Measurements from ENCODE around the gene GUSB.
A peak's percentile ranks its signal among the peaks of the same experiment; 100 is the strongest.
"Not testable (repeated sequence)": the region's sequence is repeated elsewhere in the genome, so short reads cannot be mapped to it uniquely, and the experiment has no call there.

Gene GUSB
- total RNA-seq = 50.1 to 57.4 reads per million in 2 donors

DNA sequence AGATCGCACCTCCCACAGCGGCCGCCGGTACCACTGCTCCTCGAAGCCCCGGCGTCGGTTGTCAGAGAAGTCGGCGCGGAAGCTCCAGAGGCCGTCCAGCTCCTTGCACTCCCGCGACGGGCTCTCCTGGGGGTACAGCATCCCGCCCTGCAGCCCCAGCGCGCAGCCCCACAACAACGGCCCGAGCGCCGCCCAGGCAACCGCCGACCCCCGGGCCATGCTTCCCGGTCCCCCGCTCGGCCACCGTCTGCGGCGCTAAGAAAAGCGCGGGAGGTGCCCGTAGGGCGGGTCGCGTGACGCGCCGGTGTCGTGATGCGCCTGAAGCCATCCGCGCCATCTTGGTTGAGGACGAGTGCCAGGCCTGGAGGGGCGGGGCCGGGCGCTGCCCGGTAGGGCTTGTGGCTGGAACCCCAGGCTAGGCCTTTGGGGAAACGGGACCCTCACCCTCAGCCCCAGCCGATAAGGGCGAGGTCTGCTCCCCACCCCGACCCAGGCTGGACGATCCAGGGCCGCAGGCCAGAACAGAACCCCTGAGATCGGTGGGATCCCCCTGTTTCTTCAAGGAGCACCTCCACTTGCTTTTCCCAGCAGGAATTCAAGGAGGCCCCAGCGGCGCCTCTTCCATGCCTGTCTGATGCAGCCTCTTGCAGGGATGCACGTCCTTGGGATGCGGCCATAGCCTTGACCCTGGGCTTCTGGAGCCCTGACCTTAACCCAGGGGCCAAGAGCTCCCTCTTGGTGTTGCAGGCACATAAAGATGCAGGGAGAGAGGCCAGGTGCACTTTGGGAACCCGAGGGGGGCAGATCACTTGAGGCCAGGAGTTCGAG, at the start of gene GUSB:
TSS of gene GUSB (minus strand) at position 249 of the 828 bp plus-strand sequence. CDS start at position 219, 30 bp downstream.
- DNase-seq = peak; percentile 83

GRCh38 chr7:66028342-66028741, 46.3 kb upstream of the GUSB start:
- DNase-seq = not testable (repeated sequence)

- no peak for DNase-seq
These were observed 34.1 kb upstream of the GUSB start for GRCh38 chr7:66016131-66016461.

DNA sequence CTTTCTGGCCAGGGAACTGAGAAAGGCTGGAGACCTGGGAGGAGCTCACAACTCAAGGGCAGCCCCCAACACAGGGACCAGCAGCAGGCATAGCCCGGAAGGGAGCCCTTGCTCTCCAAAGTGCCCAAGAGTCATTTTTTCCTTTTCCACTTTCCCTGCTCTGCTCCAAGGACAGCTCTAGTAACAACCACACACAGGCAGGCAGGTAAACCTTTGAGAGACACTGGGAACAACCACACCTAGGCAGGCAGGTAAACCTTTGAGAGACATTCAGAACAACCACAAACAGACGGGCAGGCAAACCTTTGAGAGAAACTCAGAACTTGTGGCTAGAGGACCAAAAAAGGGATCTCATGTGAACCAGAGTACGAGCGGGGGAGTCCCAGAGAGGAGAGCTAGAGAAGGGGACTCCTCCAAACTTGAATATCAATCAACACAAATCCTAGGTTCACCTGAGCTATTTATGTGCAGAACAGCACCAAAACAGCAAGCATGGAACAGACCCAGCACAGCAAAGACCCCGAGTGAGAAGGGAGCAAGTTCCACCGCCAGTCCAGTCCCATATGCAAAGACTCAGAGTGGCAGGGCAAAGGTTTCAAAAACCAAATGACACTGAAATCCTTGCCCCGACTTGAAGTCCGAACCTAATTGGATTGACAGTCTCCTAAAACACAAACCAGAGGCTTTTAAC, 33.6 kb upstream of the GUSB start:
- no peak for DNase-seq

DNA sequence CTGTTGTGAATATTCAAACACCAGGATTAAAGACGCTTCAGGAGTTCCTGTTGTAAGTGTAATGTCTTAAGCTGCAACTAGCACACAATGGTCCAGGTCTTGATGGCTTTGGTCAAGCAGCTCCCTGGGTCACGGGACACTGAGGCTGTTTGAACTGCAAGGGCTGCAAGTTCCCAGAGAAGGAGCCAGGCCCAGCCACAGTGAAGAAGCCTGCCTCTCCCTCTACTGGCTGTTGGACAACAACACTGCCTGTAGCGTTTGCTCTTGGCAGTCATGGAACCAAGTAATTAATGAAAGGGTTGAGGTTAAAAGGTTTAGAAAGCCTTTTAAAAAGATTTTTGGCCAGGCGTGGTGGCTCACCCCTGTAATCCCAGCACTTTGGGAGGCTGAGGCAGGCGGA, 31.9 kb upstream of the GUSB start:
- no peak for DNase-seq

GRCh38 chr7:66007232-66007631, 25.2 kb upstream of the GUSB start:
- no peak for DNase-seq

DNA sequence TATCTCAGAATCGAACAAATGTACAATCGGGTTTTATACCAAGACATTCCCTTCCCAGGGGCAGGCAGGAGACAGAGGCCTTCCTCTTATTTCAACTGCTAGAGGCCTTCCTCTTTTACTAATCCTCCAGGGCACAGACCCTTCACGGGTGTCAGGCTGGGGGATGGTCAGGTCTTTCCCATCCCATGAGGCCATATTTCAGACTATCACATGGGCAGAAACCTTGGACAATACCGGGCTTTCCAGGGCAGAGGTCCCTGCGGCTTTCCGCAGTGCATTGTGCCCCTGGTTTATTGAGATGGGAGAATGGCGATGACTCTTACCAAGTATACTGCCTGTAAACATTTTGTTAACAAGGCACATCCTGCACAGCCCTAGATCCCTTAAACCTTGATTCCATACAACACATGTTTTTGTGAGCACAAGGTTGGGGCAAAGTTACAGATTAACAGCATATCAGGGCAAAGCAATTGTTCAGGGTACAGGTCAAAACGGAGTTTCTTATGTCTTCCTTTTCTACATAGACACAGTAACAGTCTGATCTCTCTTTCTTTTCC, 23.2 kb upstream of the GUSB start:
- DNase-seq = not testable (repeated sequence)

- not testable (repeated sequence) for DNase-seq
These were observed 18.9 kb upstream of the GUSB start for GRCh38 chr7:66000823-66001417.

GRCh38 chr7:65994984-65995383, 13.0 kb upstream of the GUSB start:
- not testable (repeated sequence) for DNase-seq

- no peak for DNase-seq
These were observed 10.5 kb upstream of the GUSB start for GRCh38 chr7:65992526-65992925.

DNA sequence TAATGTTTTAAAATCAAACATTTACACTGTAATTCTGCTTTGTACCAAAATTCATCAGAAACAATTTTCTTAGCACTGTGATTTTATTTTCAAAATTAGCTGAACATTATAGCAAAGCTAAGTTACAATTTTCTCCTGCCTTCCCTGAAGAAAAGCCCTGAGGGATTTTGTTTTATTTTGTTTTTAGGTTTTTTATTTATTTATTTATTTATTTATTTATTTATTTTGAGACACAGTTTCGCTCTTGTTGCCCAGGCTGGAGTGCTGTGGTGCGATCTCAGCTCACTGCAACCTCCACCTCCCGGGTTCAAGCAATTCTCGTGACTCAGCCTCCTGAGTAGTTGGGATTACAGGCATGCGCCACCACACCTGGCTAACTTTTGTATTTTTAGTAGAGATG, 9.8 kb upstream of the GUSB start:
- DNase-seq = not testable (repeated sequence)

- DNase-seq = no peak
These were observed 7.7 kb upstream of the GUSB start for GRCh38 chr7:65989694-65990080.

GRCh38 chr7:65988503-65988902, 6.5 kb upstream of the GUSB start:
- DNase-seq = not testable (repeated sequence)

- DNase-seq = no peak
These were observed 6.1 kb upstream of the GUSB start for GRCh38 chr7:65988084-65988483.

DNA sequence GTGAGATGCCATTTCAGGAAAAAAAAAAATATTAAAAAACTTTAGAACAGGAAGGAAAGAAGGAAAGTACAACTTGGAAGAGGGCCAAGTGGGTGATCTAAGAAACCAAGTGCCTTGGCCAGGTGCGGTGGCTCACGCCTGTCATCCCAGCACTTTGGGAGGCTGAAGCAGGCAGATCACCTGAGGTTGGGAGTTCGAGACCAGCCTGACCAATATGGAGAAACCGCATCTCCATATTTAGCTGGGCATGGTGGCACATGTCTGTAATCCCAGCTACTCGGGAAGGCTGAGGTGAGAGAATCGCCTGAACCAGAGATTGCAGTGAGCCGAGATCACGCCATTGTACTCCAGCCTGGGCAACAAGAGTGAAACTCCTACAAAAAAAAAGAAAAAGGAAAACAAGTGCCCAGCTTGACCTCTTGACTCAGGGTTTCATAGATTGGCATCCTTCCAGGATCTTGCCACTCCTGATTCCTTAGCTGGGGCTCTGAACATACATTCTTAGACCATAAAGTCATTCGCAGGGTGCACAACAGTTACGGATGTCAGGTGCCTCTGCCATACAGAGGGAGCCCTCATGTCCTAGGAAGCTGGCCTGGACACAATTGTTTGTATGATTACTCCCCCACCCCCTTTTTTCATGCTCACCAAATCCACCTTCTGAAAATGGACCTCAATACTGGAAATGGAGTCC, 2.1 kb upstream of the GUSB start:
- no peak for DNase-seq

- peak; percentile 14 for DNase-seq
These were observed 1.3 kb downstream of the GUSB start for GRCh38 chr7:65980478-65981250.

DNA sequence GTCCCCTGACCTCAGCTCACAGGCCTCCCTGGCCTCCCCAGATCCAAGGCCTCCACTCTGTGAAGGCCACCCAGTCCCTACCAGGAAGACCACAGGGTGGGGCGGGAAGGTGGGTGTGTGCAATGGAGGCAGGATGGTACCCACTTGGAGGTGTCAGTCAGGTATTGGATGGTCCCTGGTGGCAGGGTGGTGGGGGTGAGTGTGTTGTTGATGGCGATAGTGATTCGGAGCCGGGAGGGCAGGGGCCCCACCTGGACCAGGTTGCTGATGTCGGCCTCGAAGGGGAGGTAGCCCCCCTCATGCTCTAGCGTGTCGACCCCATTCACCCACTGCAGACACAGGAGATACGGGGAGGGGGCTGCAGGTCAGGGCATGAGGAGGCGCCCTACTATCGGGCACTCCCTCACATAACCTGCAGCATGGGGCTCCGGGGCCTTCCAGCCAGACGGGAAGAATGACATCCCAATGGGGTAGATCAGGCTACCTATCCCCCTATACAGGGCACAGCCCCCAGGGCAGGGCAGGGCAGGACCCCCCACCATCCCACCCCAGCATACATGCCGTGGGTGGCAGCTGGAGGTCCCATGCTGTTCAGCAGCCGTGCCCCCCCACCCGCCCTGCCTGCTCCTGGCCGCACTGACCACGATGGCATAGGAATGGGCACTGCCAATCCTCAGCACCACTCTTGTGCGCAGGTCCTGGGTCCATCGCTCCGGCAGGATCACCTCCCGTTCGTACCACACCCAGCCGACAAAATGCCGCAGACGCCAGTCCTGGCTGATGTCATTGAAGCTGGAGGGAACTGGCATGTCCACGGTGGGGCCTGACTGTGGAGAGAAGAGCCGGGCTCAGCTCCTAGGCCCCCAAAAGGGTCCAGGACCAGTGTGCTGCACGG, 2.2 kb downstream of the GUSB start:
- no peak for DNase-seq

- DNase-seq = no peak
These were observed 3.0 kb downstream of the GUSB start for GRCh38 chr7:65978891-65979582.

DNA sequence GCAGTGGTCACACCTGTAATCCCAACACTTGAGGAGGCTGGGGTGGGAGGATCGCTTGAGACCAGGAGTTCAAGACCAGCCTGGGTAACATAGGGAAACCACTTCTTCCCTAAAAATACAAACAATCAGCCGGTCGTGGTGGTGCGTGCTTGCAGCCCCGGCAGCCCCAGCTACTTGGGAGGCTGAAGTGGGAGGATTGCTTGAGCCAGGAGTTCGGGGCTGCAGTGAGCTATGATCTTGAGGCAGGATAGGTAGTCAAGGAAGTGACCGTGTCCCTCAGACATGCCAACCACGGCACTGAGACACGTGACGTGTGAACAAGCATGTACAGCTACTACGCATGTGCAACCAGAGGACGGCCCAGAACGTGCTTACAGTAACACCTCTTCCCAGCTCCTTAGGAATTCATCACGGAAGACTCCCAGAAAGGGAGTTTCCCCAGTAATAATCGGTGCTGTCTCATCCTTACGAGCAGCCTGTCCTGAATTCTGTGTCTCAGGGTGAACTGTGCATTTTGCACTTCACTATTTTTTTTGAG, 5.3 kb downstream of the GUSB start:
- DNase-seq = no peak

DNA sequence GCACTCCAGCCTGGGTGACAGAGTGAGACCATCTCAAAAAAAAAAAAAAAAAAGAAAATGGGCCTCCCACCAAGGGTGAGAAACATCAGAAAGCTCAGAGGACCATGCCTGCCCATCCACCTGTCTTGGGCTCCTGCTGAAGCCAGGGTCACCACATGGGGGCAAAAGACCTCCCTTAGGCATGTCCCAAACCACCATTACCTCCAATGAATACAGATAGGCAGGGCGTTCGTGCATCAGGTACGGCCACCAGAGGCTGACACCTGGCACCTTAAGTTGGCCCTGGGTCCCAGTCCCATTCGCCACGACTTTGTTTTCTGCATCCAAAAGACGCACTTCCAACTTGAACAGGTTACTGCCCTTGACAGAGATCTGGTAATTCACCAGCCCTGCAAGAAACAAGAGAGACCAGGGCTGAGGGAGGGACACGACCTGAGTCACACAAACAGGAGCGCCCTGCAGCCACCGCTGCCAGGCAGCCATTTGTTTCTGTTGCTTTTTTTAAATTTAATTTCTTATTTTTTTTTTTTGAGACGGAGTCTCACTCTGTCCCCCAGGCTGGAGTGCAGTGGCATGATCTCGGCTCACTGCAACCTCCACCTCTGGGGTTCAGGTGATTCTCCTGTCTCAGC, 6.1 kb downstream of the GUSB start:
- no peak for DNase-seq
